ENCODE results near the gene ATOH8. TPM values are rescaled to one million over a fixed set of nuclear protein-coding genes. Genes with fewer than 3 reads are reported as not detected.

The ATOH8 gene
- total and polyA plus RNA-seq, 10 of the 15 experiments (the other 5 are each of a cell fraction or from before 2014, with no cell fraction given): 0.03 to 0.60 TPM; not detected in 8

- Histone ChIP-seq H3K9me3 (replicated peaks; ENCODE audit: control insufficient read depth, insufficient read depth, low read length) (no peaks in the 10 kb centered on the region; the same call in 2 of the 3 replicates), H4K20me1 (ENCODE audit: control insufficient read depth, insufficient read depth) (no peaks in the 10 kb centered on the region), H3K4me2 (ENCODE audit: control insufficient read depth, insufficient read depth) (no peak overlapping the region), H2AFZ (ENCODE audit: control insufficient read depth, low read depth, low read length) (no peak overlapping the region), H3K27ac (ENCODE audit: control insufficient read depth, insufficient read depth) (no peak overlapping the region), H3K79me2 (ENCODE audit: control insufficient read depth, insufficient read depth, low read length) (no peaks in the 10 kb centered on the region), H3K36me3 (ENCODE audit: control insufficient read depth in 2 of 2, insufficient read depth in 2 of 2, low read length in 1 of 2) (no peaks in the 10 kb centered on the region), H3K4me1 (ENCODE audit: control insufficient read depth, insufficient read depth, low read length) (no peaks in the 10 kb centered on the region), H3K9ac (ENCODE audit: control insufficient read depth, insufficient read depth, low read length) (no peak overlapping the region), H3K4me3 (no peak overlapping the region), H3K27me3 (replicated peaks in 1 of 2; ENCODE audit: control insufficient read depth in 2 of 2, insufficient read depth in 2 of 2, low read length in 1 of 2) (no peaks in the 10 kb centered on the region)
- ChIA-PET SMC1A (ENCODE audit: uncharacterized antibody, unreplicated experiment) (interaction anchor here (1.1 kb wide), 1 partner anchor 8 kb away, joined by 5 read pairs; no protein-coding TSS in a partner anchor), CTCF (interaction anchor here (0.8 to 2.3 kb wide), 4 partner anchors 10 to 75 kb away, joined by 3 to 14 read pairs (median 7); no protein-coding TSS in a partner anchor), POLR2A (interaction anchor here (0.6 kb wide), 1 partner anchor 68 kb away, joined by 3 read pairs; no protein-coding TSS in a partner anchor), RAD21 (ENCODE audit: unreplicated experiment) (no interaction called here)
- in situ Hi-C loops (cut with MboI): no loop called here
- no peak for FAIRE-seq
- ATAC-seq: no peak
- no peak for DNase-seq (ENCODE audit: low read depth, low spot score)
- BruUV-seq (replicated peaks): no TSS peak
- intact Hi-C loops (cut with micrococcal nuclease; ENCODE audit: unreplicated experiment): no loop called here
- 32% methylated on average over 10 of the region's 10 CpGs for WGBS (ENCODE audit: insufficient coverage, insufficient replicate concordance, low lambda C conversion rate, missing lambda C conversion rate)
- no peak for TF ChIP-seq CEBPB (IDR thresholded peaks at IDR 0.05; ENCODE audit: borderline replicate concordance in 1 of 2, low read depth in 2 of 2, low read length in 2 of 2)
- no peak for TF ChIP-seq BMI1 (IDR thresholded peaks at IDR 0.05; ENCODE audit: borderline replicate concordance)
- TF ChIP-seq ATF2 (IDR thresholded peaks at IDR 0.05; ENCODE audit: low read length): no peak
- TF ChIP-seq KDM1A (IDR thresholded peaks at IDR 0.05; ENCODE audit: borderline replicate concordance): no peak
- TF ChIP-seq IRF5 (IDR thresholded peaks at IDR 0.05; ENCODE audit: borderline replicate concordance): no peak
- TF ChIP-seq NR2C1 (IDR thresholded peaks at IDR 0.05): no peak
- TF ChIP-seq PKNOX1 (IDR thresholded peaks at IDR 0.05): no peak
- no peak for TF ChIP-seq SREBF2 (IDR thresholded peaks at IDR 0.05; ENCODE audit: low read length)
- TF ChIP-seq SUZ12 (IDR thresholded peaks at IDR 0.05; ENCODE audit: unreplicated experiment): no peak
These were observed 50.1 kb downstream of the ATOH8 start for GRCh38 chr2:85803704-85804425.
